Measurements from ENCODE around the gene SBNO1.

SBNO1 gene

GRCh38 chr12:123282111-123282510 lies 82.5 kb downstream of the SBNO1 start:
- H3K4me3 ChIP-seq (ENCODE audit: low read depth, low read length), result no peak overlapping the region
- no peak for DNase-seq (ENCODE audit: low read depth)
- TF ChIP-seq CTCF (conservative IDR thresholded peaks at IDR 0.05; ENCODE audit: low read depth, low read length), result no peak

GRCh38 chr12:123280971-123281370 lies 83.7 kb downstream of the SBNO1 start:
- no peak for TF ChIP-seq CTCF (conservative IDR thresholded peaks at IDR 0.05; ENCODE audit: low read depth, low read length)
- H3K4me3 ChIP-seq (ENCODE audit: low read depth, low read length), result no peak overlapping the region
- no peak for DNase-seq (ENCODE audit: low read depth)

- no peak overlapping the region for H3K4me3 ChIP-seq (ENCODE audit: low read depth, low read length)
- no peak for TF ChIP-seq CTCF (conservative IDR thresholded peaks at IDR 0.05; ENCODE audit: low read depth, low read length)
- no peak for DNase-seq (ENCODE audit: low read depth)
These were observed 86.5 kb downstream of the SBNO1 start for GRCh38 chr12:123278101-123278627.

- DNase-seq (ENCODE audit: low read depth), result no peak
- no peak overlapping the region for H3K4me3 ChIP-seq (ENCODE audit: low read depth, low read length)
- no peak for TF ChIP-seq CTCF (conservative IDR thresholded peaks at IDR 0.05; ENCODE audit: low read depth, low read length)
These were observed 91.5 kb downstream of the SBNO1 start for GRCh38 chr12:123273166-123273565.

GRCh38 chr12:123271001-123271668 lies 93.5 kb downstream of the SBNO1 start:
- peak overlapping the region; percentile 82 for H3K4me3 ChIP-seq (ENCODE audit: low read depth, low read length)

GRCh38 chr12:123270214-123271000 lies 94.2 kb downstream of the SBNO1 start:
- peak overlapping the region; percentile 82 for H3K4me3 ChIP-seq (ENCODE audit: low read depth, low read length)
- DNase-seq (ENCODE audit: low read depth), result peak; percentile 26
- TF ChIP-seq CTCF (conservative IDR thresholded peaks at IDR 0.05; ENCODE audit: low read depth, low read length), result no peak

More at GRCh38 chr12:123271001-123271668, 93.5 kb downstream of the SBNO1 start:
- TF ChIP-seq CTCF (conservative IDR thresholded peaks at IDR 0.05; ENCODE audit: low read depth, low read length), result peak; percentile 48
- DNase-seq (ENCODE audit: low read depth), result peak; percentile 63
